ENCODE results near the gene PLXNC1.

The PLXNC1 gene

GRCh38 chr12:94100211-94100627 is 48.2 kb upstream of the PLXNC1 start:
- no peak overlapping the region for H3K4me3 ChIP-seq (replicated peaks; ENCODE audit: insufficient read depth, low read length)
- peaks cover 35% of the 10 kb centered on the region for H3K27me3 ChIP-seq (ENCODE audit: insufficient read depth, poor library complexity, severe bottlenecking)
- TF ChIP-seq REST (IDR thresholded peaks at IDR 0.05; ENCODE audit: insufficient replicate concordance, low read depth) (no peak), POLR2AphosphoS5 (IDR thresholded peaks at IDR 0.05; ENCODE audit: low read depth) (no peak), SPI1 (IDR thresholded peaks at IDR 0.05; ENCODE audit: borderline replicate concordance, low read depth) (no peak), CTCF (IDR thresholded peaks at IDR 0.05; ENCODE audit: insufficient read depth, low read length) (no peak), GABPA (IDR thresholded peaks at IDR 0.05; ENCODE audit: low read depth) (no peak)
- H3K27ac ChIP-seq (replicated peaks): no peak overlapping the region
- DNase-seq (ENCODE audit: low read depth in 1 of 2, low spot score in 1 of 2): no peak

DNA sequence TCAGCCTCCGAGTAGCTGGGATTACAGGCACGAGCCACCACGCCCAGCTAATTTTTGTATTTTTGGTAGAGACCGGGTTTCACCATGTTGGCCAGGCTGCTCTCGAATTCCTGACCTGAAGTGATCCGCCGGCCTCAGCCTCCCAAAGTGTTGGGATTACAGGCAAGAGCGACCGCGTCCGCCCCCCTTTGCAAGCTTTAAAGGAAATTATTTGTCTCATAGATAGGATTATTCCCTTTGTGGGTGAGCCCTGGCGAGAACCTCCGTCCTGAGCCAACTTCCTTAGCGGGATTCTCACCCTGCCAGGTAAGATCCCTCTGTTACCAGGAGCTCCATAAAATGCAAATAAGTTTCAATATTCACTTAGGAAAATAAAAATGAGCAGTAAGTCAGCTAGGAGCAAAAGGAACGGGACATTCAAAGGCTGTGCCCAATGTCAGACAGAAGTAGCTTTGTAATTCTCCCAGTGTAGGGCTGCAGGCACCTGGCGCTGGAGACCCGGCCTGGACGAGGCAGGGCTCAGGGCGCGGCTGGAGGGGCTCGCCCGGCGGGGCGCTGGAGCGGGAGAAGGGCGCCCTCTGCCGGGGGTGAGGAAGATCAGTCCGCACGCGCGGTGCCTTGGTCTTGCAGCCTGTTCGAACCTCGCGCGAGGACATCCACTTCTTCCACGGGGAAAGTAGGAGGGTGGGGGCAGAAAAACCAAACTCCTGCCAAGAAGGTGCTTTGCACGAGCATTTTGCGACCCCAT is 47.2 kb upstream of the PLXNC1 start:
- Histone ChIP-seq H3K27me3 (ENCODE audit: insufficient read depth, poor library complexity, severe bottlenecking) (peaks cover 35% of the 10 kb centered on the region), H3K27ac (replicated peaks) (no peak overlapping the region), H3K4me3 (replicated peaks; ENCODE audit: insufficient read depth, low read length) (peak overlapping the region; percentile 55)
- DNase-seq (ENCODE audit: low read depth in 1 of 2, low spot score in 1 of 2): peak in 1 of 2 experiments; percentile 52
- TF ChIP-seq CTCF (IDR thresholded peaks at IDR 0.05; ENCODE audit: insufficient read depth, low read length) (peak; percentile 50), REST (IDR thresholded peaks at IDR 0.05; ENCODE audit: insufficient replicate concordance, low read depth) (no peak)

DNA sequence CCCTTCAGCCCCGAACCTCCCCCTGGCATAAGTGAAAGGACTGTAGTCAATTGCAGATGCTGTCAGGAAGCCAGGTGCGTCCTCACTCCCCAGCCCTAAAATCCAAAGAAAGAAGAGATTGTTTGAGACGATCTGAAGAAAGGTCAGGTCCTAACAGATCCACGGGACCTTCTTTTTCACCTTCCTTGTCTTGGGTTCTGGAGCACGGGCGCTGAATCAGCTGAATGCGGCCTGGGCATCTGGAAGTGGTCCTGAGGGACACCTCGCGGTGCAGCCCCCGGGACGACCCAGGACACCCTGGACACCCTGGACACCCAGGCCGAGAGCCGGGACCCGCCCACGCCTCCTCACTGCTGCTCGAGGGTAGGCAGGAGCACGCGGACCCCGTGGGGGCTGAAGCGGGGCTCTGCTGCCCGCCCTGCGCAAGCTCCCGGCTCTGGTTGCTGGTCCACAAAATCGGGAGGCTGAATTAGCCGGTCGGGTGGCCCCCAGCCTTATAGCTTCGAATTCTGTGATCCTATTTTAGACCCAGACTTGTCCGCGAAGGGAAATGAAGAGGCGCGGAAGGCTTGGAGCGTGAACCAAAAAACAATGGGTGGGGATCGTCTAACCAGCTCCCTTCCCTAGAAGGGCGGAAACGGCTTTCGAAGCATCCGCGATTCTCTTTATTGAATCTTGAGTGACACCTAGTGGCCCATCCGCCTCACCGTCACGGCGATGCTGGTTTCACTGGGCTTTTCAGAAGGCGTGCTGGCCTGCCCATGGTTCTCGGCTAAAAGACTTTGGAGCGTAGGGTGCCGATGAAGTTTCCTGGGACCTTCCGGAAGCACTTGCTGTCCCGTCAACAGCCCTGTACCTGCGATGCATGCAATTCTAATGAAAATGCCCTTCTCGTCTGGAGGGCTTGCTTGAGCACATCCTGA is 46.4 kb upstream of the PLXNC1 start:
- H3K4me3 ChIP-seq (replicated peaks; ENCODE audit: insufficient read depth, low read length): peak overlapping the region; percentile 55
- H3K27ac ChIP-seq (replicated peaks): no peak overlapping the region
- peaks cover 31% of the 10 kb centered on the region for H3K27me3 ChIP-seq (ENCODE audit: insufficient read depth, poor library complexity, severe bottlenecking)
- no peak for TF ChIP-seq POLR2AphosphoS5 (IDR thresholded peaks at IDR 0.05; ENCODE audit: low read depth)
- peak; percentile 56 for TF ChIP-seq CTCF (IDR thresholded peaks at IDR 0.05; ENCODE audit: insufficient read depth, low read length)
- TF ChIP-seq GABPA (IDR thresholded peaks at IDR 0.05; ENCODE audit: low read depth): no peak
- peak; percentile 52 to 82 for DNase-seq (ENCODE audit: low read depth in 1 of 2, low spot score in 1 of 2)

Measured in HL-60 (cell line).